PFSK-1 (cell line): ENCODE data around the gene INAFM1.

Source experiments
- FOXP2 ChIP-seq: optimal IDR thresholded peaks from 2 replicates; pipeline ENCODE3; 2011; ENCODE audit warnings: borderline replicate concordance, control low read depth, inconsistent platforms; ENCODE audit not compliant: insufficient read depth; ENCODE audit errors: extremely low read length, extremely low read depth
- POLR2AphosphoS5 ChIP-seq: IDR thresholded peaks from 2 replicates; pipeline ENCODE4 v1.6.1; 2012; ENCODE audit warnings: low read depth, mild to moderate bottlenecking, control low read depth, low read length, moderate library complexity
- SIN3A ChIP-seq: IDR thresholded peaks from 2 replicates; pipeline ENCODE4 v1.6.1; 2012; ENCODE audit warnings: mild to moderate bottlenecking, low read length, moderate library complexity, borderline replicate concordance; ENCODE audit not compliant: insufficient read depth
- TAF1 ChIP-seq: IDR thresholded peaks from 2 replicates; pipeline ENCODE4 v1.6.1; 2012; ENCODE audit warnings: low read length, control low read depth, borderline replicate concordance; ENCODE audit not compliant: insufficient read depth
- TF ChIP-seq, protein P1 (sequence below), 2 experiments: IDR thresholded peaks; 2 replicates each; pipeline versions ENCODE4 v1.6.1 to v1.8.0; 2011 to 2012; ENCODE audit warnings: low read depth in 2 of 2, low read length in 2 of 2, control low read depth in 1 of 2, inconsistent platforms in 1 of 2, mild to moderate bottlenecking in 1 of 2, moderate library complexity in 1 of 2; ENCODE audit not compliant: insufficient read depth in 1 of 2

INAFM1 gene

DNA sequence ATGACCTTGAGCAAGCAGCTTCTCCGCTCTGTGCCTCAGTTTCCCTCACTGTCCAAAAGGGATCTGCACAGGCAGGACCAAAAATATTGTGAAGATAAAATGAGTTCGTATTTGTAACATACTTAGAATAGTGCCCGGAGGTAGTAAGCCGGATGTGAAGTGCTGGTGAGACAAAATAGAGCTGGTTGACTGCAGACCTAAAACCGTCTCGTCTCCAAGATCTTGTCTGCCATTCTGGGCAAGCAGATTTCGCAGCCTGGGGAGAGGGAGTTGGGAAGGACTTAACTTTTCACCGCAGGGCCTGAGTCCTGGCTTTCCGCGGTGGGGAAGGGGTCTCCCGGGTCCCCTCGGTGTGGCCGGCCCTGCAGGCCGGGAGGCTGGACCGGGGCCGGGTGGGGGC lies 35.5 kb upstream of the INAFM1 start:
- TF ChIP-seq TAF1 (no peak), POLR2AphosphoS5 (no peak), FOXP2 (no peak), SIN3A (no peak)
- TF ChIP-seq, protein P1, sequence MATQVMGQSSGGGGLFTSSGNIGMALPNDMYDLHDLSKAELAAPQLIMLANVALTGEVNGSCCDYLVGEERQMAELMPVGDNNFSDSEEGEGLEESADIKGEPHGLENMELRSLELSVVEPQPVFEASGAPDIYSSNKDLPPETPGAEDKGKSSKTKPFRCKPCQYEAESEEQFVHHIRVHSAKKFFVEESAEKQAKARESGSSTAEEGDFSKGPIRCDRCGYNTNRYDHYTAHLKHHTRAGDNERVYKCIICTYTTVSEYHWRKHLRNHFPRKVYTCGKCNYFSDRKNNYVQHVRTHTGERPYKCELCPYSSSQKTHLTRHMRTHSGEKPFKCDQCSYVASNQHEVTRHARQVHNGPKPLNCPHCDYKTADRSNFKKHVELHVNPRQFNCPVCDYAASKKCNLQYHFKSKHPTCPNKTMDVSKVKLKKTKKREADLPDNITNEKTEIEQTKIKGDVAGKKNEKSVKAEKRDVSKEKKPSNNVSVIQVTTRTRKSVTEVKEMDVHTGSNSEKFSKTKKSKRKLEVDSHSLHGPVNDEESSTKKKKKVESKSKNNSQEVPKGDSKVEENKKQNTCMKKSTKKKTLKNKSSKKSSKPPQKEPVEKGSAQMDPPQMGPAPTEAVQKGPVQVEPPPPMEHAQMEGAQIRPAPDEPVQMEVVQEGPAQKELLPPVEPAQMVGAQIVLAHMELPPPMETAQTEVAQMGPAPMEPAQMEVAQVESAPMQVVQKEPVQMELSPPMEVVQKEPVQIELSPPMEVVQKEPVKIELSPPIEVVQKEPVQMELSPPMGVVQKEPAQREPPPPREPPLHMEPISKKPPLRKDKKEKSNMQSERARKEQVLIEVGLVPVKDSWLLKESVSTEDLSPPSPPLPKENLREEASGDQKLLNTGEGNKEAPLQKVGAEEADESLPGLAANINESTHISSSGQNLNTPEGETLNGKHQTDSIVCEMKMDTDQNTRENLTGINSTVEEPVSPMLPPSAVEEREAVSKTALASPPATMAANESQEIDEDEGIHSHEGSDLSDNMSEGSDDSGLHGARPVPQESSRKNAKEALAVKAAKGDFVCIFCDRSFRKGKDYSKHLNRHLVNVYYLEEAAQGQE (IDR thresholded peaks at IDR 0.05; ENCODE audit: insufficient read depth in 1 of 2, low read depth in 2 of 2, low read length in 2 of 2): no peak

DNA sequence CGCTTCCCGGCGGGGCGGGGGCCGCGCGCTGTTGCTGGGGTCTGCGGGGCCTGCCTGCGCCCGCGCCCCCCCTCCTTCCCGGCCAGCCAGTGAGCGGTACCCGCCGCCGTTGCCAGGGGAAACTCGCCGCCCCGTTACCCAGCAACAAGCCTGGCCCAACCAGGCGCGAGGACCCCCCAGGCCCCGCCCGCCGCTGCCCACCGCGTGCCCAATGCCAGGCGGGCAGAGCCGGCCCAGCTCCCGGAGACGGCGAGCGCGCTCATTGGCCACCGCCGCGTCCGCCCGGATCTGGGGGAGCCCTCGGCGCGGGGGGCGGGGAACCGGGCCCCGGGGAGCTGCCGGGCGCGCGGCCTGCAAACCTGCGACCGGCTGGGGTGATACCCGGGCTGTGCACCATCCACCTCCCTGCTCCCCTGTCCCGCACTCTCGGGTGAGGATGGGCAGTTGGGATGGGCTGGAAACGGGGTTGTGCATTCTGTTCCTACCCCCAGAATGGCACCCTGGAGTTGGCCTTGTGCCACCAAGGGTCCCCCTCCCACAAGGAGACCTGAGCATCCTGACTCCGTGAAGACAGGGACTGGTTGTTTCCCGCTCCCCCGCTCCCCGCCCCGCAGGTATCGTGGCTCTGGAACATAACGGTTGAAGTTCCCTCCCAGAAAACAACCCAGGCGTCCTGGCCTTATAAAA lies 34.9 kb upstream of the INAFM1 start:
- TF ChIP-seq TAF1 (no peak), SIN3A (no peak), FOXP2 (no peak), POLR2AphosphoS5 (no peak)
- TF ChIP-seq, protein P1 (IDR thresholded peaks at IDR 0.05; ENCODE audit: insufficient read depth in 1 of 2, low read depth in 2 of 2, low read length in 2 of 2): no peak

DNA sequence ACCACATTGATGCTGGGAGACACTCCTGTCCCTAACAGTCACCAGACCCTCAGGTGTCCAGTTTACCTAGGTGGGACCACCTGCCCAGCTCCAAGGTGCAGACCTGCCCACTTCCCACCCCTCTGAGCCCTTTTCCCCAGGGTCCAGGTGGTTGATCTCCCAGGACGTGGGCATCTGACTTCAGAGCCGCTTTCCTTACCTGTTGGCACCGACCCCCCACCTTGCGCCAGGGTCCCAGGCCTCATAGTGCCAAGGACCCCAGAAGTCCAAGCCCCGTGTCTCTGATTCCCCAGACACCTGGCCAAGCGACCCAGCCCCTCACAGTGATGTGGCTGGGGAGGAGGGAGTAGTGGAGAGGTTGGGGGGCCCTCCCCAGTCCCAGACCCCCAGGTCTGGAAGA lies 34.1 kb upstream of the INAFM1 start:
- TF ChIP-seq FOXP2 (no peak), POLR2AphosphoS5 (no peak), SIN3A (no peak), TAF1 (no peak)
- TF ChIP-seq, protein P1 (IDR thresholded peaks at IDR 0.05; ENCODE audit: insufficient read depth in 1 of 2, low read depth in 2 of 2, low read length in 2 of 2): no peak

DNA sequence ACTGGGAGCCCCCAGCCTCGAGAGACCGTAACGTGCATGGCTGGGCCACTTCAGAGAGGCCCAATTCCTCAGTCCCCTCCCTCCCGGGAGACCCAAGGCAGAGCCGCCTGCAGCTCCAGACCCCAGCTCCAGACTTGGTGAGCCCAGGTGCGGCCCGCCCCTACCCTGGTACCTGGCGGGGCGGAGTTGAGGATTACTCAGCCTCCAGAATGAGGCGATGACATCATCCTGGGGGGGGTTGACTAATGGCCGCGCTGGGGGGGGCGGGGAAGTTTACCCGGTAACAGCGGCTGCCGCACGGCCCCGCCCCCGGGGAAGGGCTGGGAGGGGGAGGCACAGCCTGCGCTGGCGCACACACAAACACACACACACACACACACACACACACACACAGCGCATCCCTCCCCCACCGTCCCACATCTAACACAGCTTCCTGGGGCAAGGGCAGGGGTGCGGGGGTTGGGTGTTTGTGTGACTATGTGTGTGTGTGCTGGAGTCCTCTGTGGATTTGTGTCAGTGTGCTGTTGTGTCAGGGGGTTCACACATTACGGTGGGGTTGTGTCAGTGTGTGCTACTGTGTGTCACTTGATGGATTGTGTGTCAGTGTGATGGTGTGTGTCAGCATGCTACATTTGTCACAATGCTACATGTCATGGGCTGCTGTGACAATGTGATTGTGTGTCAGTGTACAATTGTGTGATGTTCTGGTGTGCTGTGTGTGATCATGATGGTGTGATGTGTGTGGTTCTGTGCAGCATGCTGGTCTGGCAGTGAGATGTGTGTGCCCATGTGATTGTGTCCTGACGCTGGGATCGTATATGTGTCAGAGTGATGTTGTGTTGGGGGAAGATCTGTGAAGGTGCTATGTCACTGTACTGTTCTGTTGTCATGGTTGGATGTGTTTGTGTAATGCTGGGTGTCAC lies 33.4 kb upstream of the INAFM1 start:
- TF ChIP-seq TAF1 (no peak), FOXP2 (peak; percentile 92)

DNA sequence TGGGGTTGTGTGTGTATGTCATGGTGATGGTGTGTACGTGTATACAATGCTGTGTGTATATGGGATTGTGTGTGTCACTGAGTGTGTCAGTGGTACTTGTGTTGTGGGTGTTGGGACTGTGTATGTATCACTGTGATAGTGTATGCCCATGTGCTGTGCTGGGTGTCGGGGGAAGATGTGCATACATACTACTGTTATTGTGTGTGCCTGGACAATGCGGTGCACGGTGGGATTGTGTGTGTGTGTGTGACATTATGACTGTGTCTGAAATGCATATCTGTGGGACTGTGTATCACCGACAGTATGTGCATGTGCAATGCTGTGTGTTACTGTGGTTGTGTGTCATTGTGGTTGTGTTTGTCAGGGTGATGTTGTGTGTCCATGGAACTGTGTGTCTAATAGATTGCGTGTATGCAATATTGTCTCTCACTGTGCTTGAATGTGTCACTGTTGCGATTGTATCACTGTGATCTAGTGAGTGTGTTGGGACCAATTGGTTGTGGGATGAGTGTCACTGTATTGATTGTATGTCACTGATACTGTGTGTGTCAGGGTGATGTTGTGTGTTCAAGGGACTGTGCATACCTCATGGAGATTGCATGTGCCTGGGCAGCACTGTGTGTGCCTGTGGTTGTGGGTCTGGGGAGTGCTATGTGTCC lies 32.6 kb upstream of the INAFM1 start:
- TF ChIP-seq SIN3A: no peak
- TF ChIP-seq TAF1: no peak
- TF ChIP-seq, protein P1 (IDR thresholded peaks at IDR 0.05; ENCODE audit: insufficient read depth in 1 of 2, low read depth in 2 of 2, low read length in 2 of 2): no peak
- TF ChIP-seq FOXP2: no peak
- no peak for TF ChIP-seq POLR2AphosphoS5
